Lung (tissue), 12 donors: ENCODE data around the gene TMEM184A. TPM values are rescaled to one million over a fixed set of nuclear protein-coding genes. Genes with fewer than 3 reads are reported as not detected.

Experiments used
- ATAC-seq: fragments of 200-7000 bp; cut with Tn5 transposase; one replicate; pipeline ENCODE4 v1.9.1; 2020; ENCODE audit warnings: moderate number of reproducible peaks; ENCODE audit not compliant: insufficient read depth, low FRiP score
- DNase-seq, 3 donors: peaks; one replicate each; pipeline ENCODE4 v3.0.0-alpha.2; 2013 to 2017
- H3K27ac ChIP-seq, 2 donors: one replicate each; pipeline ENCODE4 v1.5.1; 2013; ENCODE audit warnings: mild to moderate bottlenecking in 2 of 2, moderate library complexity in 2 of 2, control low read depth in 1 of 2, inconsistent platforms in 1 of 2, low read depth in 1 of 2, low read length in 1 of 2
- H3K27me3 ChIP-seq, 3 donors: one replicate each; pipeline ENCODE4 v1.5.1; 2013; ENCODE audit warnings: low read length in 2 of 3; ENCODE audit not compliant: control insufficient read depth in 3 of 3, insufficient read depth in 3 of 3
- H3K36me3 ChIP-seq, 4 donors: one replicate each; pipeline ENCODE4 v1.5.1; 2013; ENCODE audit warnings: low read length in 4 of 4, mild to moderate bottlenecking in 1 of 4, moderate library complexity in 1 of 4; ENCODE audit not compliant: control insufficient read depth in 4 of 4, insufficient read depth in 4 of 4
- H3K4me1 ChIP-seq, 5 donors: one replicate each; pipeline ENCODE4 v1.5.1; 2013; ENCODE audit warnings: low read length in 5 of 5, mild to moderate bottlenecking in 2 of 5, moderate library complexity in 1 of 5; ENCODE audit not compliant: control insufficient read depth in 5 of 5, insufficient read depth in 5 of 5
- H3K4me3 ChIP-seq: one replicate; pipeline ENCODE4 v1.5.1; 2013; ENCODE audit warnings: mild to moderate bottlenecking, control low read depth, moderate library complexity
- H3K9ac ChIP-seq, 2 donors: one replicate each; pipeline ENCODE4 v1.5.1; 2013; ENCODE audit warnings: low read length in 2 of 2, control low read depth in 1 of 2; ENCODE audit not compliant: insufficient read depth in 1 of 2
- H3K9me3 ChIP-seq, 4 donors: one replicate each; pipeline ENCODE4 v1.5.1; 2013; ENCODE audit warnings: low read length in 3 of 4, mild to moderate bottlenecking in 1 of 4, moderate library complexity in 1 of 4; ENCODE audit not compliant: control insufficient read depth in 4 of 4, insufficient read depth in 3 of 4
- CTCF ChIP-seq: IDR thresholded peaks from 2 replicates; pipeline ENCODE4 v1.5.1; 2012; ENCODE audit warnings: mild to moderate bottlenecking; ENCODE audit errors: control extremely low read depth, extremely low read depth
- WGBS, 2 donors: extraction: QIAGEN DNeasy Blood & Tissue Kit; methylation state at CpG; one replicate each; pipeline ENCODE4 v1.1.7; 2013; 5-methylcytosine and 5-hydroxymethylcytosine counted together
- polyA plus RNA-seq, 2 donors: library from polyadenylated mRNA; stranded (reverse); fragments of 200-250 nt; gene quantifications; one replicate each; pipeline ENCODE4 v1.2.1, GENCODE V29; 2013
- total RNA-seq, 2 donors: library from RNA; depleted of rRNA in 1 of 2; stranded (reverse); fragments of >200 nt in 1 of 2; gene quantifications; one replicate each; pipeline ENCODE4 v1.2.1, GENCODE V29; 2014 to 2021
- donor health status: control.
- donor health status: control.
- donor health status: Bipolar disorder and iron deficiency.
- donor health status: healthy.
- donor health status: DM: yes; HTN: yes; CAD: no.

TMEM184A gene
- total and polyA plus RNA-seq, 4 donors, result 1.8 to 11.8 (median 8.3) TPM

GRCh38 chr7:1590887-1591286 is 34.9 kb upstream of the TMEM184A start:
- ATAC-seq (no peak), DNase-seq (no peak)
- H3K27ac ChIP-seq, result no peak overlapping the region
- no peak overlapping the region for H3K4me3 ChIP-seq
- H3K9me3 ChIP-seq, result peaks cover 0 to 14% (median 0%) of the 10 kb centered on the region in 4 donors
- WGBS, 2 donors, result 69 to 78% methylated on average over 9 of the region's 9 CpGs
- peaks cover 6 to 26% (median 9%) of the 10 kb centered on the region in 3 donors for H3K27me3 ChIP-seq
- no peak for TF ChIP-seq CTCF
- no peak overlapping the region for H3K9ac ChIP-seq
- H3K36me3 ChIP-seq, result no peaks in the 10 kb centered on the region
- H3K4me1 ChIP-seq, result peaks cover 0 to 1% (median 0%) of the 10 kb centered on the region in 5 donors

DNA sequence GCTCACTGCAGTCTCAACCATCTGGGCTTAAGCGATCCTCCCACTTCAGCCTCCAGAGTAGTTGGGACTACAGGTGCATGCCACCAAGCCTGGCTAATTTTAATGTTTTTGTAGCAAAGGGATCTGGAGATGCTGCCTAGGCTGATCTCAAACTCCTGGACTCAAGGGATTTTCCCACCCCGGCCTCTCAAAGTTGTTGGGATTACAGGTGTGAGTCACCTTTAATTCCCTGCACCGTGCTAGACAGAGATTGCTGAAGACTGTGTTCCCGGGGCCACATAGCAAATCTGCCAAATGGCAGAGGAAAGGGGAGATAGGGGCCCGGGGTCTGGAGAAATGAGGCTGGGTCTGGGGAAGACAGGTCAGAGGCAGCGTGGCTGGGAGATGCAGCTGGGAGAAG is 34.5 kb upstream of the TMEM184A start:
- H3K36me3 ChIP-seq, result no peaks in the 10 kb centered on the region
- H3K9ac ChIP-seq, result no peak overlapping the region
- no peak for TF ChIP-seq CTCF
- peaks cover 6 to 26% (median 9%) of the 10 kb centered on the region in 3 donors for H3K27me3 ChIP-seq
- peaks cover 0 to 14% (median 0%) of the 10 kb centered on the region in 4 donors for H3K9me3 ChIP-seq
- no peak overlapping the region for H3K4me3 ChIP-seq
- DNase-seq, result no peak
- no peak for ATAC-seq
- WGBS, 2 donors, result 82 to 88% methylated on average over 6 of the region's 6 CpGs
- H3K27ac ChIP-seq, result no peak overlapping the region
- peaks cover 0 to 1% (median 0%) of the 10 kb centered on the region in 5 donors for H3K4me1 ChIP-seq

DNA sequence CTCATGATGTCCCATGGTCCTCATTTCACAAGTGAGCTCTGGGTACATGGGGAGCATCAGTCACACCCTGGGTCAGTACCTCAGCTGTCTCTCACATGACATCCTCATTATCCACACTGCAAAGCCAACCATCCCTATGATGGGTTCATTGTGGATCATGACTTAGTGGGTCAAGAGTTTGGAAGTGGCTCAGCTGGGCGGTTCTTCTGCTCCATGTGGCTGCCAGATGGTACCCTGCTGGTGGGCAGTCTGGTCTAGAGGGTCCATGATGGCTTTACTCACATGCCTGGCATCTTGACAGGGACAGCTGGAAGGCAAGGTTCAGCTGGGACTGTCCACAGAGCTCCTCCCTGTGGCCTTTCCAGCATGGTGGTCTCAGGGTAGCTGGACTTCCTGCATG is 33.0 kb upstream of the TMEM184A start:
- ATAC-seq (no peak), DNase-seq (no peak)
- WGBS, 2 donors, result 98 to 100% methylated on average over 1 of the region's 1 CpG
- Histone ChIP-seq H3K9me3 (peaks cover 0 to 12% (median 0%) of the 10 kb centered on the region in 4 donors), H3K27ac (no peak overlapping the region), H3K4me3 (no peak overlapping the region), H3K9ac (no peak overlapping the region), H3K27me3 (peaks cover 6 to 22% (median 9%) of the 10 kb centered on the region in 3 donors), H3K36me3 (no peaks in the 10 kb centered on the region), H3K4me1 (peaks cover 0 to 1% (median 0%) of the 10 kb centered on the region in 5 donors)
- no peak for TF ChIP-seq CTCF

GRCh38 chr7:1587738-1588137 is 31.7 kb upstream of the TMEM184A start:
- H3K27ac ChIP-seq, result no peak overlapping the region
- H3K4me1 ChIP-seq, result peaks cover 0 to 1% (median 0%) of the 10 kb centered on the region in 5 donors
- peaks cover 0 to 15% (median 6%) of the 10 kb centered on the region in 3 donors for H3K27me3 ChIP-seq

More at GRCh38 chr7:1587738-1588137, 31.7 kb upstream of the TMEM184A start:
- Histone ChIP-seq H3K36me3 (no peaks in the 10 kb centered on the region), H3K4me3 (no peak overlapping the region), H3K9me3 (peaks cover 0 to 12% (median 0%) of the 10 kb centered on the region in 4 donors), H3K9ac (no peak overlapping the region)
- DNase-seq, result no peak
- 83 to 93% methylated on average over 12 of the region's 12 CpGs for WGBS, 2 donors
- ATAC-seq, result no peak
- no peak for TF ChIP-seq CTCF
